HepG2 (cell line): ENCODE data around the gene IGFLR1. TPM values are rescaled to one million over a fixed set of nuclear protein-coding genes. Genes with fewer than 3 reads are reported as not detected.

Source experiments
- ASH2L ChIP-seq: fragments of 300-600, 200-600 bp; sonication (generic); IDR thresholded peaks from 2 replicates; pipeline ENCODE4 v1.7.0; 2017; ENCODE audit warnings: low read depth, mild to moderate bottlenecking, moderate library complexity, mixed read lengths, low read length; ENCODE audit not compliant: insufficient read length
- BCL6 ChIP-seq: IDR thresholded peaks from 2 replicates; pipeline ENCODE4 v1.6.1; 2016; ENCODE audit warnings: missing genetic modification reagents, missing compliant biosample characterization
- BRD4 ChIP-seq: sonication (generic); formaldehyde crosslinking; IDR thresholded peaks from 2 replicates; pipeline ENCODE4 v1.4.0; 2020; ENCODE audit warnings: missing genetic modification reagents
- CHD4 ChIP-seq: fragments of 200-600 bp; sonication (generic); IDR thresholded peaks from 2 replicates; pipeline ENCODE4 v1.7.0; 2017; ENCODE audit warnings: mild to moderate bottlenecking, low read length, borderline replicate concordance
- FOSL1 ChIP-seq: sonication (generic); formaldehyde crosslinking; IDR thresholded peaks from 2 replicates; pipeline ENCODE4 v1.9.0; 2021; ENCODE audit warnings: missing genetic modification reagents, borderline replicate concordance
- FUBP1 ChIP-seq: sonication (generic); formaldehyde crosslinking; IDR thresholded peaks from 2 replicates; pipeline ENCODE4 v1.5.1; 2020; ENCODE audit warnings: missing genetic modification reagents, mild to moderate bottlenecking, borderline replicate concordance
- HDAC1 ChIP-seq: sonication (generic); formaldehyde crosslinking; IDR thresholded peaks from 2 replicates; pipeline ENCODE4 v1.5.1; 2020; ENCODE audit warnings: mild to moderate bottlenecking, missing genetic modification reagents
- HOXD1 ChIP-seq: sonication (generic); formaldehyde crosslinking; IDR thresholded peaks from 2 replicates; pipeline ENCODE4 v1.5.0; 2020; ENCODE audit warnings: missing genetic modification reagents
- KDM4B ChIP-seq: sonication (generic); formaldehyde crosslinking; IDR thresholded peaks from 2 replicates; pipeline ENCODE4 v1.4.0; 2020; ENCODE audit warnings: missing genetic modification reagents
- KLF12 ChIP-seq: sonication (generic); formaldehyde crosslinking; IDR thresholded peaks from 2 replicates; pipeline ENCODE4 v1.4.0; 2020; ENCODE audit warnings: missing genetic modification reagents, borderline replicate concordance
- LCORL ChIP-seq, 2 experiments: fragments of 450-650 bp in 1 of 2; sonication (generic) in 1 of 2; formaldehyde crosslinking in 1 of 2; IDR thresholded peaks; 2 replicates each; pipeline versions ENCODE4 v1.5.0 to v1.6.1; 2017 to 2020; ENCODE audit warnings: antibody characterized with exemption in 1 of 2, missing genetic modification reagents in 1 of 2
- MEF2D ChIP-seq: sonication (generic); formaldehyde crosslinking; IDR thresholded peaks from 2 replicates; pipeline ENCODE4 v1.5.1; 2020; ENCODE audit warnings: mild to moderate bottlenecking, missing genetic modification reagents
- MLX ChIP-seq: IDR thresholded peaks from 2 replicates; pipeline ENCODE4 v1.6.1; 2016
- NRL ChIP-seq: sonication (generic); formaldehyde crosslinking; IDR thresholded peaks from 2 replicates; pipeline ENCODE4 v1.5.0; 2020; ENCODE audit warnings: missing genetic modification reagents, mild to moderate bottlenecking, moderate library complexity, borderline replicate concordance
- PCBP2 ChIP-seq: fragments of 200-400 bp; formaldehyde crosslinking; optimal IDR thresholded peaks from 2 replicates; pipeline ENCODE3; 2018; ENCODE audit warnings: low read length, low read depth; ENCODE audit not compliant: poor library complexity, severe bottlenecking
- SSRP1 ChIP-seq: IDR thresholded peaks from 2 replicates; pipeline ENCODE4 v1.6.1; 2016; ENCODE audit warnings: control low read depth
- TAF15 ChIP-seq: fragments of 200-400 bp; formaldehyde crosslinking; IDR thresholded peaks from one replicate; pipeline ENCODE4 v1.6.1; 2018; ENCODE audit warnings: mild to moderate bottlenecking, low read depth, low read length; ENCODE audit not compliant: poor library complexity, severe bottlenecking
- THYN1 ChIP-seq: sonication (generic); formaldehyde crosslinking; IDR thresholded peaks from 2 replicates; pipeline ENCODE4 v1.8.1; 2023; ENCODE audit warnings: low read depth, mild to moderate bottlenecking, moderate library complexity, missing genetic modification reagents, borderline replicate concordance
- ZNF326 ChIP-seq: sonication (generic); formaldehyde crosslinking; IDR thresholded peaks from 2 replicates; pipeline ENCODE4 v1.4.0; 2020; ENCODE audit warnings: missing genetic modification reagents, borderline replicate concordance
- ZNF556 ChIP-seq: sonication (generic); formaldehyde crosslinking; IDR thresholded peaks from 2 replicates; pipeline ENCODE4 v1.4.0; 2020; ENCODE audit warnings: mild to moderate bottlenecking, missing genetic modification reagents, borderline replicate concordance
- ZNF564 ChIP-seq: sonication (generic); formaldehyde crosslinking; IDR thresholded peaks from 2 replicates; pipeline ENCODE4 v1.8.1; 2023; ENCODE audit warnings: mild to moderate bottlenecking, missing genetic modification reagents
- ZNF574 ChIP-seq: sonication (generic); formaldehyde crosslinking; IDR thresholded peaks from 2 replicates; pipeline ENCODE4 v1.4.0; 2020; ENCODE audit warnings: missing genetic modification reagents
- ZNF598 ChIP-seq: sonication (generic); formaldehyde crosslinking; IDR thresholded peaks from 2 replicates; pipeline ENCODE4 v1.5.1; 2020; ENCODE audit warnings: mild to moderate bottlenecking, missing genetic modification reagents, borderline replicate concordance
- ZNF720 ChIP-seq: sonication (generic); formaldehyde crosslinking; IDR thresholded peaks from 2 replicates; pipeline ENCODE4 v1.4.0; 2020; ENCODE audit warnings: missing genetic modification reagents
- ZSCAN31 ChIP-seq: sonication (generic); formaldehyde crosslinking; IDR thresholded peaks from 2 replicates; pipeline ENCODE4 v1.5.0; 2020; ENCODE audit warnings: low read depth, mild to moderate bottlenecking, missing genetic modification reagents
- polyA plus RNA-seq, 8 experiments: library from polyadenylated mRNA; depleted of rRNA in 3 of 8; stranded (reverse) in 7 of 8; unstranded in 1 of 8; fragments of >200 nt; fragmentation: Illumina TruSeq in 4 of 8; extraction: Trizol in 4 of 8; gene quantifications; 2 replicates each; pipeline versions ENCODE4 v1.2.1 to v1.2.3, GENCODE V29; 2011 to 2016; ENCODE audit warnings: low read depth in 4 of 8, missing spikeins in 1 of 8, mixed read lengths in 1 of 8; ENCODE audit not compliant: insufficient read depth in 1 of 8
- total RNA-seq, 5 experiments: library from RNA; depleted of rRNA; stranded (reverse); fragments of >200 nt; fragmentation: Illumina TruSeq; extraction: Trizol; gene quantifications; 2 replicates each; pipeline ENCODE4 v1.2.3, GENCODE V29; 2016; ENCODE audit warnings: low read depth in 1 of 5

IGFLR1 gene
- total and polyA plus RNA-seq, 2 of the 13 experiments (the other 11 are each of a cell fraction or from before 2014, with no cell fraction given): 5.4 to 8.9 TPM

- no peak for TF ChIP-seq MLX (CRISPR knock-in tag)
- no peak for TF ChIP-seq FOSL1 (CRISPR knock-in tag)
- TF ChIP-seq ZNF598: peak; percentile 74; the same call in 1 of the 2 replicates
- no peak for TF ChIP-seq ZNF564 (CRISPR knock-in tag)
- TF ChIP-seq BRD4 (CRISPR knock-in tag): no peak
- TF ChIP-seq FUBP1 (CRISPR knock-in tag): no peak
- TF ChIP-seq KLF12 (CRISPR knock-in tag): 0 out of 2 replicates have a peak, but pooled peaks have one; percentile 9
- peak; percentile 64; the same call in 1 of the 2 replicates for TF ChIP-seq NRL (CRISPR knock-in tag)
- TF ChIP-seq ZNF556 (CRISPR knock-in tag): no peak
- no peak; the same call in 1 of the 2 replicates for TF ChIP-seq BCL6 (CRISPR knock-in tag)
- TF ChIP-seq ASH2L: peak; percentile 76
- TF ChIP-seq HOXD1: no peak
- no peak for TF ChIP-seq TAF15
- peak; percentile 66 for TF ChIP-seq MEF2D (CRISPR knock-in tag)
- TF ChIP-seq ZNF720 (CRISPR knock-in tag): no peak
- no peak for TF ChIP-seq LCORL (IDR thresholded peaks at IDR 0.05)
- TF ChIP-seq LCORL (CRISPR knock-in tag; IDR thresholded peaks at IDR 0.05): peak; percentile 77
- no peak for TF ChIP-seq CHD4
- no peak for TF ChIP-seq KDM4B (CRISPR knock-in tag)
- peak; percentile 36; the same call in 1 of the 2 replicates for TF ChIP-seq ZSCAN31 (CRISPR knock-in tag)
- no peak for TF ChIP-seq PCBP2
- TF ChIP-seq HDAC1: peak; percentile 73
- TF ChIP-seq ZNF574 (CRISPR knock-in tag): peak; percentile 47; the same call in 1 of the 2 replicates
- no peak for TF ChIP-seq SSRP1 (CRISPR knock-in tag)
- TF ChIP-seq ZNF326: no peak
- no peak for TF ChIP-seq THYN1 (CRISPR knock-in tag)
Measured at GRCh38 chr19:35740423-35741202, 1.6 kb downstream of the IGFLR1 start (continued).
